CD14-positive monocyte (primary cell): ENCODE measurements around the gene MTCH2. TPM values are rescaled to one million over a fixed set of nuclear protein-coding genes. Genes with fewer than 3 reads are reported as not detected.
A peak's percentile ranks its signal among the peaks of the same experiment; 100 is the strongest.

Source experiments
- DNase-seq, 3 donors: peaks; one replicate each; pipeline ENCODE4 v3.0.0-alpha.2; 2011 to 2022
- H2AFZ ChIP-seq: 2 replicates; pipeline ENCODE4 v1.6.0; 2012; ENCODE audit warnings: mild to moderate bottlenecking, low read depth, low read length, inconsistent platforms; ENCODE audit not compliant: insufficient read depth, poor library complexity, severe bottlenecking
- H3K27ac ChIP-seq, 2 donors: 1 replicate in 1 of 2; 2 replicates in 1 of 2; pipeline ENCODE4 v1.5.1; 2012 to 2013; ENCODE audit warnings: low read length in 2 of 2, control low read depth in 1 of 2, inconsistent platforms in 1 of 2, low read depth in 1 of 2, mild to moderate bottlenecking in 1 of 2
- H3K27me3 ChIP-seq, 2 donors: one replicate each; pipeline versions ENCODE4 v1.6.0 to v1.6.1; 2011 to 2013; ENCODE audit warnings: low read length in 2 of 2; ENCODE audit not compliant: control insufficient read depth in 2 of 2, insufficient read depth in 2 of 2
- H3K36me3 ChIP-seq, 2 donors: replicated peaks in 1 of 2; 1 replicate in 1 of 2; 2 replicates in 1 of 2; pipeline versions ENCODE4 v1.5.1 to v1.6.1; 2012 to 2013; ENCODE audit warnings: low read length in 2 of 2, control low read depth in 1 of 2, inconsistent platforms in 1 of 2, mild to moderate bottlenecking in 1 of 2; ENCODE audit not compliant: insufficient read depth in 2 of 2, control insufficient read depth in 1 of 2
- H3K4me1 ChIP-seq, 2 donors: 1 replicate in 1 of 2; 2 replicates in 1 of 2; pipeline versions ENCODE4 v1.5.1 to v1.6.1; 2012 to 2013; ENCODE audit warnings: low read length in 2 of 2, control low read depth in 1 of 2, inconsistent platforms in 1 of 2, mild to moderate bottlenecking in 1 of 2, moderate library complexity in 1 of 2; ENCODE audit not compliant: insufficient read depth in 2 of 2, control insufficient read depth in 1 of 2
- H3K4me2 ChIP-seq: replicated peaks from 2 replicates; pipeline ENCODE3; 2012; ENCODE audit warnings: low read length, moderate library complexity, mild to moderate bottlenecking; ENCODE audit not compliant: poor library complexity, severe bottlenecking; ENCODE audit errors: extremely low read depth
- H3K4me3 ChIP-seq, 3 experiments: fragments of 200-600 bp in 1 of 3; sonication (generic) in 1 of 3; replicated peaks in 1 of 3; 1 replicate in 2 of 3; 2 replicates in 1 of 3; pipeline ENCODE4 v1.5.1; 2011 to 2013; ENCODE audit warnings: low read length in 3 of 3, mild to moderate bottlenecking in 3 of 3, control low read depth in 2 of 3, low read depth in 2 of 3, inconsistent platforms in 1 of 3, moderate library complexity in 1 of 3
- H3K79me2 ChIP-seq: 2 replicates; pipeline ENCODE4 v1.6.0; 2012; ENCODE audit warnings: mild to moderate bottlenecking, control low read depth, inconsistent platforms, low read length, moderate library complexity; ENCODE audit not compliant: insufficient read depth
- H3K9ac ChIP-seq: 2 replicates; pipeline ENCODE4 v1.6.0; 2017; ENCODE audit warnings: low read length, mild to moderate bottlenecking; ENCODE audit not compliant: insufficient read depth, poor library complexity, severe bottlenecking
- H3K9me3 ChIP-seq, 2 donors: replicated peaks in 1 of 2; 1 replicate in 1 of 2; 2 replicates in 1 of 2; pipeline versions ENCODE4 v1.5.1 to v1.6.1; 2012 to 2013; ENCODE audit warnings: low read length in 2 of 2, control low read depth in 1 of 2; ENCODE audit not compliant: control insufficient read depth in 1 of 2, insufficient read depth in 1 of 2
- H4K20me1 ChIP-seq: 2 replicates; pipeline ENCODE4 v1.6.0; 2012; ENCODE audit warnings: mild to moderate bottlenecking, low read length, control low read depth, moderate library complexity; ENCODE audit not compliant: insufficient read depth
- H3K27ac Mint-ChIP-seq, 7 donors: one replicate each; pipeline ENCODE4 v1.8.0; 2020; ENCODE audit warnings: mild to moderate bottlenecking in 7 of 7, mixed read lengths in 7 of 7, moderate library complexity in 6 of 7, inconsistent platforms in 2 of 7
- H3K27me3 Mint-ChIP-seq, 3 donors: one replicate each; pipeline ENCODE4 v1.8.0; 2021 to 2022; ENCODE audit warnings: low read depth in 3 of 3, mild to moderate bottlenecking in 3 of 3, mixed read lengths in 3 of 3, moderate library complexity in 3 of 3, inconsistent platforms in 1 of 3
- H3K36me3 Mint-ChIP-seq, 2 donors: one replicate each; pipeline ENCODE4 v1.8.0; 2020; ENCODE audit warnings: mixed read lengths in 2 of 2, inconsistent platforms in 1 of 2, mild to moderate bottlenecking in 1 of 2
- H3K4me1 Mint-ChIP-seq: one replicate; pipeline ENCODE4 v1.8.0; 2020; ENCODE audit warnings: mild to moderate bottlenecking, mixed read lengths
- H3K4me3 Mint-ChIP-seq, 2 donors: one replicate each; pipeline ENCODE4 v1.8.0; 2020; ENCODE audit warnings: mild to moderate bottlenecking in 2 of 2, mixed read lengths in 2 of 2, moderate library complexity in 1 of 2
- H3K9me3 Mint-ChIP-seq, 7 donors: one replicate each; pipeline ENCODE4 v1.8.0; 2020 to 2022; ENCODE audit warnings: mixed read lengths in 7 of 7, mild to moderate bottlenecking in 6 of 7, moderate library complexity in 6 of 7, inconsistent platforms in 2 of 7
- CTCF ChIP-seq: fragments of 200-600 bp; IDR thresholded peaks from one replicate; pipeline ENCODE4 v1.8.0; 2022; ENCODE audit warnings: antibody characterized with exemption, mild to moderate bottlenecking
- WGBS: methylation state at CpG from one replicate; pipeline ENCODE4 v1.1.5; 2013; ENCODE audit warnings: missing lambda C conversion rate; ENCODE audit not compliant: insufficient coverage; 5-methylcytosine and 5-hydroxymethylcytosine counted together
- intact Hi-C, 2 donors: fragments of 100-400 bp; cut with micrococcal nuclease; formaldehyde crosslinking; loops; one replicate each; pipeline versions ENCODE4 v1.15.0 to v1.15.1; 2023
- polyA minus RNA-seq: library from RNA; depleted of rRNA, polyadenylated mRNA; stranded (reverse); fragments of >200 nt; gene quantifications from 2 replicates; pipeline ENCODE4 v1.2.3, GENCODE V29; 2012
- polyA plus RNA-seq, 3 donors: library from polyadenylated mRNA; depleted of rRNA in 1 of 3; unstranded in 2 of 3; stranded (reverse) in 1 of 3; fragments of 300-500 nt in 2 of 3; fragments of >200 nt in 1 of 3; fragmentation: Illumina TruSeq in 2 of 3; gene quantifications; 1 replicate in 2 of 3; 2 replicates in 1 of 3; pipeline ENCODE4 v1.2.3, GENCODE V29; 2012 to 2021
- total RNA-seq, 12 experiments: library from RNA in 1 of 12; stranded (reverse) in 1 of 12; fragments of 120-200 nt in 1 of 12; gene quantifications; one replicate each; pipeline ENCODE4 v1.2.4 and lab custom pipeline; 2013 to 2026; ENCODE audit warnings: mixed read lengths in 6 of 12, inconsistent platforms in 1 of 12

Gene MTCH2
- total RNA-seq (2013) = 60.8 TPM
- 100 to 1,000 TPM in 1 of 3 donors, 10 to 100 TPM in 2; 31.7 to 116 (median 98.0) TPM for polyA plus RNA-seq
- 16.8 and 33.6 TPM in 2 replicates for polyA minus RNA-seq
- 13.2 to 45.7 (median 33.1) reads per million in 11 experiments for total RNA-seq (lab: John Stamatoyannopoulos, UW)

- intact Hi-C loops = loop anchor here (2.0 to 5.0 kb wide), 2 partner anchors 125 kb away; partner anchors contain the start of gene FNBP4 (in 2 of the 2)
- peaks cover 36% of the 10 kb centered on the region for H3K79me2 ChIP-seq
- under 1% methylated on average over 77 of the region's 78 CpGs for WGBS
Measured at GRCh38 chr11:47642099-47642855, at the start of gene MTCH2. TSS of gene MTCH2 (minus strand) at chr11:47642559. CDS start at chr11:47642465, 94 bp downstream.

More at GRCh38 chr11:47642099-47642855, at the start of gene MTCH2:
- Mint-ChIP-seq H3K36me3 (peaks cover 22 to 24% of the 10 kb centered on the region in 2 donors), H3K27me3 (peaks cover 0 to 3% (median 1%) of the 10 kb centered on the region in 3 donors), H3K9me3 (no peaks in the 10 kb centered on the region), H3K4me3 (peak within 1 kb of the TSS; percentile 81 to 97), H3K27ac (peak within 1 kb of the TSS; percentile 94 to 98 (median 97)), H3K4me1 (peaks cover 16% of the 10 kb centered on the region)
- peak within 1 kb of the TSS; percentile 97 for H3K9ac ChIP-seq
- no peaks in the 10 kb centered on the region for H3K27me3 ChIP-seq
- no peak for TF ChIP-seq CTCF
- peak within 1 kb of the TSS; percentile 99 for H2AFZ ChIP-seq
- H3K4me1 ChIP-seq = peaks cover 14 to 22% of the 10 kb centered on the region in 2 donors
- DNase-seq = peak; percentile 94 to 98 (median 98)
- H3K9me3 ChIP-seq = no peaks in the 10 kb centered on the region
- no peaks in the 10 kb centered on the region for H4K20me1 ChIP-seq
- H3K36me3 ChIP-seq = peaks cover 16 to 24% of the 10 kb centered on the region in 2 donors
- H3K4me2 ChIP-seq = peak within 1 kb of the TSS; percentile 88
- peak within 1 kb of the TSS; percentile 62 to 94 (median 87) for H3K4me3 ChIP-seq
- H3K27ac ChIP-seq = peak within 1 kb of the TSS; percentile 81 to 97
